AG04450 (cell line): ENCODE measurements around the gene SPAG5. TPM values are rescaled to one million over a fixed set of nuclear protein-coding genes. Genes with fewer than 3 reads are reported as not detected.

ENCODE experiments used
- CTCF ChIA-PET: fragments of 300-600, 350-600 bp; formaldehyde crosslinking; extraction: SDS; loops from one replicate; lab custom pipeline; 2022; ENCODE audit warnings: antibody characterized with exemption, inconsistent platforms; lab: Charles Lee
- POLR2A ChIA-PET: fragments of 350-600 bp; formaldehyde crosslinking; extraction: SDS; loops from one replicate; lab custom pipeline; 2021; ENCODE audit warnings: antibody characterized with exemption, inconsistent platforms; lab: Yijun Ruan, JAX
- DNase-seq: peaks from one replicate; pipeline ENCODE4 v3.0.0-alpha.2; 2011; ENCODE audit warnings: low read depth, low spot score
- H3K27ac ChIP-seq: one replicate; pipeline ENCODE4 v1.5.1; 2012; ENCODE audit warnings: low read depth, low read length, control low read depth
- H3K27me3 ChIP-seq: one replicate; pipeline ENCODE4 v1.6.0; 2012; ENCODE audit warnings: low read length; ENCODE audit not compliant: control insufficient read depth, insufficient read depth
- H3K4me3 ChIP-seq: 2 replicates; pipeline ENCODE4 v1.5.1; 2011; ENCODE audit warnings: mild to moderate bottlenecking, low read depth, low read length, control low read depth
- H3K9me3 ChIP-seq: 2 replicates; pipeline ENCODE4 v1.5.1; 2012; ENCODE audit warnings: low read length; ENCODE audit not compliant: control insufficient read depth, insufficient read depth
- polyA minus RNA-seq: library from RNA; depleted of rRNA, polyadenylated mRNA; stranded (reverse); fragments of >200 nt; gene quantifications from 2 replicates; pipeline ENCODE4 v1.2.3, GENCODE V29; 2011; rRNA and poly(A)+ RNA removed
- polyA plus RNA-seq: library from polyadenylated mRNA; depleted of rRNA; stranded (reverse); fragments of >200 nt; gene quantifications from 2 replicates; pipeline ENCODE4 v1.2.3, GENCODE V29; 2011; rRNA removed
- TF ChIP-seq, protein P1 (sequence below): IDR thresholded peaks from 2 replicates; pipeline ENCODE4 v1.5.1; 2011; ENCODE audit warnings: low read depth, low read length, control low read depth, inconsistent platforms

SPAG5 gene, protein sequence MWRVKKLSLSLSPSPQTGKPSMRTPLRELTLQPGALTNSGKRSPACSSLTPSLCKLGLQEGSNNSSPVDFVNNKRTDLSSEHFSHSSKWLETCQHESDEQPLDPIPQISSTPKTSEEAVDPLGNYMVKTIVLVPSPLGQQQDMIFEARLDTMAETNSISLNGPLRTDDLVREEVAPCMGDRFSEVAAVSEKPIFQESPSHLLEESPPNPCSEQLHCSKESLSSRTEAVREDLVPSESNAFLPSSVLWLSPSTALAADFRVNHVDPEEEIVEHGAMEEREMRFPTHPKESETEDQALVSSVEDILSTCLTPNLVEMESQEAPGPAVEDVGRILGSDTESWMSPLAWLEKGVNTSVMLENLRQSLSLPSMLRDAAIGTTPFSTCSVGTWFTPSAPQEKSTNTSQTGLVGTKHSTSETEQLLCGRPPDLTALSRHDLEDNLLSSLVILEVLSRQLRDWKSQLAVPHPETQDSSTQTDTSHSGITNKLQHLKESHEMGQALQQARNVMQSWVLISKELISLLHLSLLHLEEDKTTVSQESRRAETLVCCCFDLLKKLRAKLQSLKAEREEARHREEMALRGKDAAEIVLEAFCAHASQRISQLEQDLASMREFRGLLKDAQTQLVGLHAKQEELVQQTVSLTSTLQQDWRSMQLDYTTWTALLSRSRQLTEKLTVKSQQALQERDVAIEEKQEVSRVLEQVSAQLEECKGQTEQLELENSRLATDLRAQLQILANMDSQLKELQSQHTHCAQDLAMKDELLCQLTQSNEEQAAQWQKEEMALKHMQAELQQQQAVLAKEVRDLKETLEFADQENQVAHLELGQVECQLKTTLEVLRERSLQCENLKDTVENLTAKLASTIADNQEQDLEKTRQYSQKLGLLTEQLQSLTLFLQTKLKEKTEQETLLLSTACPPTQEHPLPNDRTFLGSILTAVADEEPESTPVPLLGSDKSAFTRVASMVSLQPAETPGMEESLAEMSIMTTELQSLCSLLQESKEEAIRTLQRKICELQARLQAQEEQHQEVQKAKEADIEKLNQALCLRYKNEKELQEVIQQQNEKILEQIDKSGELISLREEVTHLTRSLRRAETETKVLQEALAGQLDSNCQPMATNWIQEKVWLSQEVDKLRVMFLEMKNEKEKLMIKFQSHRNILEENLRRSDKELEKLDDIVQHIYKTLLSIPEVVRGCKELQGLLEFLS
- polyA plus RNA-seq (17.0 and 17.4 TPM in 2 replicates), polyA minus RNA-seq (23.5 and 26.8 TPM in 2 replicates)

DNA sequence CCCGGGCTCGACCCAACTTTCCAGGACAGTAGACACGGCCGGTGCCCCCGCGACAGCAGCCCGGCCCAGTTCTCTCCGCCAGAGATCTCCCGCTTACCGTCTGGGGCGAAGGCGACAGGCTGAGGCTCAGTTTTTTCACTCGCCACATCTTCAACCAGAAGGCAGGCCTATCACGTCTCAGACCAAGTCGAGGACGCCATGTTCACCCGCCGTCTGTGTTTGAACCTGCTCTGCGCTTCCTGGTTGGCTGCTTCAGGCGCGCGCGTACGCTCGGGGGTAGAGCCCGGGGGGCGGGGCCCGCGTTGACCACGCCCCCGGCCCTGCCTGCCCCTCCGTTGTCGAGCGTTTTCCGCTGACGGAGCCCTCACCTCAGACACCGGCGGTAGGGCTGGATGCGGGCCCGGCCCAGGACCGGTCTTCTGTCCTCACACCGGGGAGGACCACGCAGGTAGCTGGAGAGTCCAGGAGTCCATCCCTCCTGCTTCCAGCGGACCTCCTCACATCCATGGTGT lies at the start of gene SPAG5:
Gene SPAG5, minus strand, starts transcription at position 227 of the 512 bp plus-strand sequence. Its CDS starts 79 bp downstream, at position 148.
- DNase-seq, result peak; percentile 60
- H3K27me3 ChIP-seq, result no peaks in the 10 kb centered on the region
- H3K27ac ChIP-seq, result peak within 1 kb of the TSS; percentile 97
- TF ChIP-seq, protein P1, sequence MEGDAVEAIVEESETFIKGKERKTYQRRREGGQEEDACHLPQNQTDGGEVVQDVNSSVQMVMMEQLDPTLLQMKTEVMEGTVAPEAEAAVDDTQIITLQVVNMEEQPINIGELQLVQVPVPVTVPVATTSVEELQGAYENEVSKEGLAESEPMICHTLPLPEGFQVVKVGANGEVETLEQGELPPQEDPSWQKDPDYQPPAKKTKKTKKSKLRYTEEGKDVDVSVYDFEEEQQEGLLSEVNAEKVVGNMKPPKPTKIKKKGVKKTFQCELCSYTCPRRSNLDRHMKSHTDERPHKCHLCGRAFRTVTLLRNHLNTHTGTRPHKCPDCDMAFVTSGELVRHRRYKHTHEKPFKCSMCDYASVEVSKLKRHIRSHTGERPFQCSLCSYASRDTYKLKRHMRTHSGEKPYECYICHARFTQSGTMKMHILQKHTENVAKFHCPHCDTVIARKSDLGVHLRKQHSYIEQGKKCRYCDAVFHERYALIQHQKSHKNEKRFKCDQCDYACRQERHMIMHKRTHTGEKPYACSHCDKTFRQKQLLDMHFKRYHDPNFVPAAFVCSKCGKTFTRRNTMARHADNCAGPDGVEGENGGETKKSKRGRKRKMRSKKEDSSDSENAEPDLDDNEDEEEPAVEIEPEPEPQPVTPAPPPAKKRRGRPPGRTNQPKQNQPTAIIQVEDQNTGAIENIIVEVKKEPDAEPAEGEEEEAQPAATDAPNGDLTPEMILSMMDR, result no peak
- peak within 1 kb of the TSS; percentile 88 for H3K4me3 ChIP-seq
- ChIA-PET CTCF (interaction anchor here (1.2 kb wide), 1 partner anchor 14 kb away, joined by 4 read pairs; no protein-coding TSS in a partner anchor), POLR2A (interaction anchor here (0.6 to 1.0 kb wide), 2 partner anchors 12 to 121 kb away, joined by 3 to 4 read pairs; no protein-coding TSS in a partner anchor)
- H3K9me3 ChIP-seq, result no peaks in the 10 kb centered on the region; the same call in 1 of the 2 replicates

DNA sequence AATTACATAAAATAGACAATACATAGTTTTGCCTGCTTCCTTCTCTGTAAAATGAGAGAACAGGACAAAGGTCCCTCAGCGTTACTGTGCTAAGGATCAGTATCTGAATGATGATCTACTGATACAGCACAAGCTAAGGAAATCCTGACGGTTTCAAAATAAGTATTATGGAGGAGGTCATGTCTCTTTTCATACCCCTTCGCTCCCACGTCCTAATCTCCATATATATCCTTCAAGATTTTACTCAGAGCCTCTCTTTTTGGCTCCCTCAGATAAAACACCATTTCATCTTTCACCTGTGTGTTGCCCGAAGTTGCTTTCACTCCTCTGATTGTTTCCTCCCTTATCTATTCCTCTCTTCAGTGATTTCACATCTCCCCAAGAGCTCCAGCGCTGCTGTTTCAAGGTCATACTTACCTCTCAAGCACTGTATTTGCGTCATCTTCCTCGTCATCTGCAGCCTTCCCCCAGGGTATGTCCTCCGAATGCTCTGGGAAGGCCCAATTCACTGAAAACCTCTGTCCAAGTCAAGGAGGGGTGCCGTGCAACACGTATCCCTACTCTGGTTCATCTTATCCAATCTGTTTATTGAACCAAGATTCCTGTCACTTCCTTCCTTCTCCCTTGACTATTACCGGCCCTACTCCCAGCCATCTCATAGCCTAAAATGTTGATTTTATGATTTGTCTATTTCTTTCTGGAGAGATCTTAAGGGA lies 47.4 kb upstream of the SPAG5 start:
- TF ChIP-seq, protein P1, result no peak
- Histone ChIP-seq H3K9me3 (no peaks in the 10 kb centered on the region; the same call in 1 of the 2 replicates), H3K27ac (peak overlapping the region; percentile 42), H3K27me3 (no peaks in the 10 kb centered on the region), H3K4me3 (no peak overlapping the region)
- CTCF ChIA-PET, result interaction anchor here (0.9 to 1.4 kb wide), 8 partner anchors 10 to 104 kb away, joined by 3 to 19 read pairs (median 4); partner anchors contain the start of genes SDF2 and SUPT6H
- DNase-seq, result no peak
- POLR2A ChIA-PET, result interaction anchor here (0.8 to 1.2 kb wide), 3 partner anchors 22 to 74 kb away, joined by 3 to 7 read pairs (median 3); partner anchors contain the start of gene RPL23A

DNA sequence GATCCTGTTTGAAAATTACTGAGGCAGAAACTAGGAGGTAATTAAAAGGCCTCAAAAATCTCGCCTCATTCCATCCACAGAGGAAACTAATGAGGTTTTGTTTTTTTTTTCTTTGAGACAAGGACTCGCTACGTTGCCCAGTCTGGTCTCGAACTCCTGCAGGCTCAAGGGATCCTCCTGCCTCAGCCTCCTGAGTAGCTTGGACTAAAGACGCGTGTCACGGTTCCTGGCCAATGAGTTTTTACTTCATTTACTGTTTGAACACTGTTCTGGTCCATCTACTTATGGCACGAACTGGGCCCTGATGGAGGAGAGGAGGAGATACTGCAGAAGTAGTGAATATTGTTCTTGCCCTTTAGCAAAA lies 46.7 kb upstream of the SPAG5 start:
- POLR2A ChIA-PET, result interaction anchor here (0.9 to 2.2 kb wide), 4 partner anchors 16 to 74 kb away, joined by 3 to 17 read pairs (median 3); partner anchors contain the start of genes PIGS, SDF2 and SUPT6H
- Histone ChIP-seq H3K4me3 (peak overlapping the region; percentile 65), H3K27me3 (no peaks in the 10 kb centered on the region), H3K9me3 (no peaks in the 10 kb centered on the region; the same call in 1 of the 2 replicates), H3K27ac (peak overlapping the region; percentile 21)
- TF ChIP-seq, protein P1, result no peak
- CTCF ChIA-PET, result interaction anchor here (0.8 to 1.4 kb wide), 3 partner anchors 23 to 65 kb away, joined by 3 to 6 read pairs (median 5); no protein-coding TSS in a partner anchor
- DNase-seq, result no peak
